Measurements from ENCODE around the gene LRRC74B. TPM values are rescaled to one million over a fixed set of nuclear protein-coding genes. Genes with fewer than 3 reads are reported as not detected.

Gene LRRC74B
- total and polyA plus RNA-seq, 4 donors: 0.97 to 9.0 (median 2.3) TPM

GRCh38 chr22:21042978-21043859 lies 2.5 kb upstream of the LRRC74B start:
- DNase-seq: no peak
- H3K27me3 ChIP-seq (ENCODE audit: control insufficient read depth in 3 of 3, insufficient read depth in 3 of 3, low read length in 2 of 3): no peaks in the 10 kb centered on the region
- ATAC-seq (ENCODE audit: insufficient read depth, low FRiP score): no peak
- WGBS, 2 donors: 84 to 94% methylated on average over 6 of the region's 6 CpGs
- H3K9me3 ChIP-seq (ENCODE audit: control insufficient read depth in 4 of 4, insufficient read depth in 3 of 4, low read length in 3 of 4): peaks cover 0 to 1% (median 0%) of the 10 kb centered on the region in 4 donors
- peaks cover 0 to 18% (median 4%) of the 10 kb centered on the region in 5 donors for H3K4me1 ChIP-seq (ENCODE audit: control insufficient read depth in 5 of 5, insufficient read depth in 5 of 5, low read length in 5 of 5)
- H3K4me3 ChIP-seq: no peak overlapping the region
- H3K9ac ChIP-seq (ENCODE audit: insufficient read depth in 1 of 2, low read length in 2 of 2): no peak overlapping the region
- no peak overlapping the region for H3K27ac ChIP-seq (ENCODE audit: low read depth in 1 of 2, low read length in 1 of 2)
- H3K36me3 ChIP-seq (ENCODE audit: control insufficient read depth in 4 of 4, insufficient read depth in 4 of 4, low read length in 4 of 4): no peaks in the 10 kb centered on the region
- TF ChIP-seq, protein P1, sequence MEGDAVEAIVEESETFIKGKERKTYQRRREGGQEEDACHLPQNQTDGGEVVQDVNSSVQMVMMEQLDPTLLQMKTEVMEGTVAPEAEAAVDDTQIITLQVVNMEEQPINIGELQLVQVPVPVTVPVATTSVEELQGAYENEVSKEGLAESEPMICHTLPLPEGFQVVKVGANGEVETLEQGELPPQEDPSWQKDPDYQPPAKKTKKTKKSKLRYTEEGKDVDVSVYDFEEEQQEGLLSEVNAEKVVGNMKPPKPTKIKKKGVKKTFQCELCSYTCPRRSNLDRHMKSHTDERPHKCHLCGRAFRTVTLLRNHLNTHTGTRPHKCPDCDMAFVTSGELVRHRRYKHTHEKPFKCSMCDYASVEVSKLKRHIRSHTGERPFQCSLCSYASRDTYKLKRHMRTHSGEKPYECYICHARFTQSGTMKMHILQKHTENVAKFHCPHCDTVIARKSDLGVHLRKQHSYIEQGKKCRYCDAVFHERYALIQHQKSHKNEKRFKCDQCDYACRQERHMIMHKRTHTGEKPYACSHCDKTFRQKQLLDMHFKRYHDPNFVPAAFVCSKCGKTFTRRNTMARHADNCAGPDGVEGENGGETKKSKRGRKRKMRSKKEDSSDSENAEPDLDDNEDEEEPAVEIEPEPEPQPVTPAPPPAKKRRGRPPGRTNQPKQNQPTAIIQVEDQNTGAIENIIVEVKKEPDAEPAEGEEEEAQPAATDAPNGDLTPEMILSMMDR (IDR thresholded peaks at IDR 0.05; ENCODE audit: control extremely low read depth, extremely low read depth): no peak

- H3K4me1 ChIP-seq (ENCODE audit: control insufficient read depth in 5 of 5, insufficient read depth in 5 of 5, low read length in 5 of 5): peaks cover 0 to 13% (median 0%) of the 10 kb centered on the region in 5 donors
- TF ChIP-seq, protein P1 (IDR thresholded peaks at IDR 0.05; ENCODE audit: control extremely low read depth, extremely low read depth): no peak
- no peak for DNase-seq
- ATAC-seq (ENCODE audit: insufficient read depth, low FRiP score): no peak
- WGBS, 2 donors: 91 to 93% methylated on average over 15 of the region's 15 CpGs
- H3K36me3 ChIP-seq (ENCODE audit: control insufficient read depth in 4 of 4, insufficient read depth in 4 of 4, low read length in 4 of 4): no peaks in the 10 kb centered on the region
- H3K27ac ChIP-seq (ENCODE audit: low read depth in 1 of 2, low read length in 1 of 2): no peak overlapping the region
- H3K4me3 ChIP-seq: no peak overlapping the region
- H3K27me3 ChIP-seq (ENCODE audit: control insufficient read depth in 3 of 3, insufficient read depth in 3 of 3, low read length in 2 of 3): no peaks in the 10 kb centered on the region
- no peak overlapping the region for H3K9ac ChIP-seq (ENCODE audit: insufficient read depth in 1 of 2, low read length in 2 of 2)
- H3K9me3 ChIP-seq (ENCODE audit: control insufficient read depth in 4 of 4, insufficient read depth in 3 of 4, low read length in 3 of 4): peaks cover 0 to 1% (median 0%) of the 10 kb centered on the region in 4 donors
Measured at GRCh38 chr22:21043860-21044535, 1.7 kb upstream of the LRRC74B start.

DNA sequence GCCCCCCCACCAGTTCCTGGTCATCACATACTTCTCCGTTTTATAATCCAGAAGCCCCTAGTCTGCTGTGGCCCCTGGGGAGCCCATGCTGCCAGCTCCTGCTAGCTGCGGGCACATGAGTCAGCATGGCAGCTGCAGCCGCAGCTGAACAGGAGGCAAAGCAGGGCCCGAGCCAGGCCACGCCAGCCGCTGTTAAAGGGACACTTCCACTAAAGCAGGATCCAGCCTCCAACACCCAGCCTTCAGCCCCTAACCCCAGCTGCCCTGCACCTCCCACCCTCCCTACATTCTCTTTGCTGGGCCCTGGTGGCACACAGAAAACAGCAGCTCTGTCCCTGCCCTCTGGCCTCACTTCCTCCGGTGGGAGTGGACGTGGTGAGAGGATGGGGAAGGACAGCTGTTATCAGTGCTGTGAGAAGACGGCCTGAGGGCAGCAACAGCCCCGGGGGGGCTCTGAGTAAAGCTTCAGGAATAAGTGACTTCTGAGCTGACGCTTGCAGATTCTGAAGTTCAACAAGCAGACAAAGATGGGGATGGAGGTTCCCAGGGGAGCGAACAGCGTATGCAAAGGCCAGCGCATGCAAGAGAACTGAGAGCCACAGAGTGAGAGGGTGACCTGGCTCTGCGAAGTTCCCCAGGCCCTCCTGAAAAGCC lies 688 bp upstream of the LRRC74B start:
- Histone ChIP-seq H3K4me3 (no peak overlapping the region), H3K4me1 (ENCODE audit: control insufficient read depth in 5 of 5, insufficient read depth in 5 of 5, low read length in 5 of 5) (peaks cover 0 to 13% (median 0%) of the 10 kb centered on the region in 5 donors), H3K9me3 (ENCODE audit: control insufficient read depth in 4 of 4, insufficient read depth in 3 of 4, low read length in 3 of 4) (peaks cover 0 to 1% (median 0%) of the 10 kb centered on the region in 4 donors), H3K27me3 (ENCODE audit: control insufficient read depth in 3 of 3, insufficient read depth in 3 of 3, low read length in 2 of 3) (no peaks in the 10 kb centered on the region), H3K36me3 (ENCODE audit: control insufficient read depth in 4 of 4, insufficient read depth in 4 of 4, low read length in 4 of 4) (no peaks in the 10 kb centered on the region), H3K27ac (ENCODE audit: low read depth in 1 of 2, low read length in 1 of 2) (no peak overlapping the region), H3K9ac (ENCODE audit: insufficient read depth in 1 of 2, low read length in 2 of 2) (peak overlapping the region; percentile 36 to 57)
- DNase-seq (peak in 1 of 3 donors; percentile 43), ATAC-seq (ENCODE audit: insufficient read depth, low FRiP score) (no peak)
- TF ChIP-seq, protein P1 (IDR thresholded peaks at IDR 0.05; ENCODE audit: control extremely low read depth, extremely low read depth): no peak
- WGBS, 2 donors: 17 to 25% methylated on average over 15 of the region's 15 CpGs
